GM23248 (cell line): ENCODE measurements around the gene GPR85. TPM values are rescaled to one million over a fixed set of nuclear protein-coding genes. Genes with fewer than 3 reads are reported as not detected.

Experiments
- DNase-seq: peaks from one replicate; pipeline ENCODE4 v3.0.0-alpha.2; 2015
- H2AFZ ChIP-seq: fragments of 200-600 bp; sonication (generic); 2 replicates; pipeline ENCODE4 v1.6.1; 2016; ENCODE audit warnings: antibody characterized with exemption
- H3F3A ChIP-seq: fragments of 200-600 bp; sonication (generic); 2 replicates; pipeline ENCODE4 v1.6.1; 2016; ENCODE audit warnings: mild to moderate bottlenecking, antibody characterized with exemption, mixed run types; ENCODE audit not compliant: insufficient read depth
- H3K27ac ChIP-seq: fragments of 200-600 bp; sonication (generic); 2 replicates; pipeline ENCODE4 v1.5.1; 2016; ENCODE audit warnings: mild to moderate bottlenecking
- H3K27me3 ChIP-seq: fragments of 200-600 bp; sonication (generic); replicated peaks from 2 replicates; pipeline ENCODE4 v1.6.1; 2016; ENCODE audit warnings: mild to moderate bottlenecking; ENCODE audit not compliant: insufficient read depth
- H3K36me3 ChIP-seq: fragments of 200-600 bp; sonication (generic); 2 replicates; pipeline ENCODE4 v1.6.1; 2016; ENCODE audit warnings: low read depth, mild to moderate bottlenecking
- H3K4me1 ChIP-seq: fragments of 200-600 bp; sonication (generic); 2 replicates; pipeline ENCODE4 v1.6.1; 2016; ENCODE audit warnings: mild to moderate bottlenecking; ENCODE audit not compliant: insufficient read depth
- H3K4me2 ChIP-seq: fragments of 200-600 bp; sonication (generic); one replicate; pipeline ENCODE4 v1.6.1; 2016; ENCODE audit warnings: mild to moderate bottlenecking; ENCODE audit not compliant: unreplicated experiment
- H3K4me3 ChIP-seq: fragments of 200-600 bp; sonication (generic); 2 replicates; pipeline ENCODE4 v1.5.1; 2016; ENCODE audit warnings: mild to moderate bottlenecking
- H3K79me2 ChIP-seq: fragments of 200-600 bp; sonication (generic); 2 replicates; pipeline ENCODE4 v1.6.1; 2016; ENCODE audit warnings: mild to moderate bottlenecking; ENCODE audit not compliant: insufficient read depth
- H3K9ac ChIP-seq: fragments of 200-600 bp; sonication (generic); 2 replicates; pipeline ENCODE4 v1.6.1; 2016; ENCODE audit warnings: mild to moderate bottlenecking
- H3K9me2 ChIP-seq: fragments of 200-600 bp; sonication (generic); 2 replicates; pipeline ENCODE4 v1.6.1; 2016; ENCODE audit warnings: mixed run types, mild to moderate bottlenecking, moderate library complexity; ENCODE audit not compliant: insufficient read depth
- H3K9me3 ChIP-seq: fragments of 200-600 bp; sonication (generic); one replicate; pipeline ENCODE4 v1.6.1; 2017; ENCODE audit warnings: low read depth
- H4K20me1 ChIP-seq: fragments of 200-600 bp; sonication (generic); 2 replicates; pipeline ENCODE4 v1.6.0; 2016; ENCODE audit not compliant: insufficient read depth
- EZH2 ChIP-seq: fragments of 200-600 bp; sonication (generic); IDR thresholded peaks from 2 replicates; pipeline ENCODE4 v1.6.1; 2018; ENCODE audit warnings: antibody characterized with exemption, mild to moderate bottlenecking; ENCODE audit not compliant: insufficient read depth, poor library complexity, severe bottlenecking
- EZH2phosphoT487 ChIP-seq: fragments of 200-600 bp; sonication (generic); IDR thresholded peaks from 2 replicates; pipeline ENCODE4 v1.6.1; 2018; ENCODE audit warnings: antibody characterized with exemption, moderate library complexity, mild to moderate bottlenecking, low read depth; ENCODE audit not compliant: insufficient read depth
- WGBS, 2 experiments: methylation state at CpG; one replicate each; pipeline ENCODE4 v1.1.6; 2015 to 2017; ENCODE audit warnings: low lambda C conversion rate in 2 of 2, low coverage in 1 of 2; ENCODE audit errors: missing lambda C conversion rate in 2 of 2; 5-methylcytosine and 5-hydroxymethylcytosine counted together
- in situ Hi-C: fragments of 300-500 bp; cut with MboI; formaldehyde crosslinking; loops from 2 replicates; pipeline ENCODE4 v1.15.0; 2020
- polyA plus RNA-seq: library from polyadenylated mRNA; unstranded; fragments of >200 nt; fragmentation: Nextera tagmentation; extraction: Ambion mirVana; gene quantifications from 2 replicates; pipeline ENCODE4 v1.2.1, GENCODE V29; 2016
- total RNA-seq: library from RNA; depleted of rRNA; stranded (reverse); fragments of >200 nt; shearing (Covaris generic); gene quantifications from 2 replicates; pipeline ENCODE4 v1.2.3, GENCODE V29; 2014

GPR85 gene
- total and polyA plus RNA-seq, 2 experiments from 2014 or later, result 1.3 to 5.1 TPM

- H3K9ac ChIP-seq, result no peak overlapping the region
- H3K4me1 ChIP-seq, result peaks cover 8% of the 10 kb centered on the region
- no peaks in the 10 kb centered on the region for H3K27me3 ChIP-seq
- no peak overlapping the region for H3K27ac ChIP-seq
- H3K4me3 ChIP-seq, result no peak overlapping the region
- H4K20me1 ChIP-seq, result no peaks in the 10 kb centered on the region
- TF ChIP-seq EZH2 (no peak), EZH2phosphoT487 (no peak)
- in situ Hi-C loops, result no loop called here
- no peaks in the 10 kb centered on the region for H3K36me3 ChIP-seq
- DNase-seq, result no peak
- peaks cover 14% of the 10 kb centered on the region for H3F3A ChIP-seq
- 29 to 58% methylated on average over 1 of the region's 1 CpG for WGBS, 2 experiments
- H3K9me3 ChIP-seq, result no peaks in the 10 kb centered on the region
- no peaks in the 10 kb centered on the region for H3K9me2 ChIP-seq
- H3K4me2 ChIP-seq, result no peak overlapping the region
- no peaks in the 10 kb centered on the region for H3K79me2 ChIP-seq
- peak overlapping the region; percentile 28; the same call in 1 of the 2 replicates for H2AFZ ChIP-seq
Measured at GRCh38 chr7:113092762-113093161, 6.1 kb upstream of the GPR85 start.

GRCh38 chr7:113087071-113087998 is 708 bp upstream of the GPR85 start:
- Histone ChIP-seq H2AFZ (peak overlapping the region; percentile 96), H3K4me1 (peaks cover 14% of the 10 kb centered on the region), H3K27me3 (no peaks in the 10 kb centered on the region), H4K20me1 (no peaks in the 10 kb centered on the region), H3K9ac (peak overlapping the region; percentile 99), H3K27ac (peak overlapping the region; percentile 96), H3K9me2 (no peaks in the 10 kb centered on the region), H3K4me3 (peak overlapping the region; percentile 87), H3K9me3 (no peaks in the 10 kb centered on the region), H3K36me3 (no peaks in the 10 kb centered on the region), H3K79me2 (no peaks in the 10 kb centered on the region), H3F3A (peaks cover 25% of the 10 kb centered on the region), H3K4me2 (peak overlapping the region; percentile 97)
- peak; percentile 94 for DNase-seq
- in situ Hi-C loops, result no loop called here
- TF ChIP-seq EZH2phosphoT487, result no peak
- TF ChIP-seq EZH2, result no peak
- WGBS, 2 experiments, result 2 to 3% methylated on average over 15 of the region's 15 CpGs

GRCh38 chr7:113085781-113086390 is 741 bp downstream of the GPR85 start:
- Histone ChIP-seq H3K27ac (peak overlapping the region; percentile 96), H4K20me1 (no peaks in the 10 kb centered on the region), H2AFZ (peak overlapping the region; percentile 96), H3K4me2 (peak overlapping the region; percentile 97), H3F3A (peaks cover 25% of the 10 kb centered on the region), H3K4me3 (peak overlapping the region; percentile 87), H3K9me2 (no peaks in the 10 kb centered on the region), H3K9me3 (no peaks in the 10 kb centered on the region), H3K9ac (peak overlapping the region; percentile 99), H3K79me2 (no peaks in the 10 kb centered on the region), H3K36me3 (no peaks in the 10 kb centered on the region), H3K4me1 (peaks cover 14% of the 10 kb centered on the region), H3K27me3 (no peaks in the 10 kb centered on the region)
- in situ Hi-C loops, result no loop called here
- TF ChIP-seq EZH2, result no peak
- no peak for TF ChIP-seq EZH2phosphoT487
- DNase-seq, result peak; percentile 46
- WGBS, 2 experiments, result 27 to 33% methylated on average over 16 of the region's 16 CpGs

GRCh38 chr7:113084496-113085172 is 2.0 kb downstream of the GPR85 start:
- no peaks in the 10 kb centered on the region for H3K79me2 ChIP-seq
- no peak overlapping the region for H3K4me2 ChIP-seq
- H3K4me3 ChIP-seq, result no peak overlapping the region
- peaks cover 14% of the 10 kb centered on the region for H3K4me1 ChIP-seq
- no peaks in the 10 kb centered on the region for H3K9me2 ChIP-seq
- no peak for TF ChIP-seq EZH2
- no peak for TF ChIP-seq EZH2phosphoT487
- no peak overlapping the region for H3K9ac ChIP-seq
- no peaks in the 10 kb centered on the region for H4K20me1 ChIP-seq
- in situ Hi-C loops, result no loop called here
- 91 to 93% methylated on average over 4 of the region's 4 CpGs for WGBS, 2 experiments
- peaks cover 25% of the 10 kb centered on the region for H3F3A ChIP-seq
- H3K36me3 ChIP-seq, result no peaks in the 10 kb centered on the region
- no peaks in the 10 kb centered on the region for H3K27me3 ChIP-seq
- peak overlapping the region; percentile 96 for H2AFZ ChIP-seq
- DNase-seq, result no peak
- H3K27ac ChIP-seq, result no peak overlapping the region
- H3K9me3 ChIP-seq, result no peaks in the 10 kb centered on the region
